Activated CD8-positive, alpha-beta memory T cell treated with anti-CD3 and anti-CD28 coated beads, Interleukin-2, amount 50 U/mL, for 1 hour (primary cell): Measurements from ENCODE around the gene INSYN2A.

Experiments used
- DNase-seq: peaks from one replicate; pipeline ENCODE4 v3.0.0-alpha.2; 2020; ENCODE audit errors: extremely low read depth

Gene INSYN2A

GRCh38 chr10:127154831-127155620 is 41.4 kb downstream of the INSYN2A start:
- no peak for DNase-seq

GRCh38 chr10:127153181-127153580 is 43.2 kb downstream of the INSYN2A start:
- DNase-seq = no peak

- DNase-seq = no peak
Measured at GRCh38 chr10:127151981-127152699, 44.3 kb downstream of the INSYN2A start.

- DNase-seq = no peak
Measured at GRCh38 chr10:127151541-127151940, 44.9 kb downstream of the INSYN2A start.

GRCh38 chr10:127150136-127150535 is 46.3 kb downstream of the INSYN2A start:
- no peak for DNase-seq

- no peak for DNase-seq
Measured at GRCh38 chr10:127149501-127150081, 46.8 kb downstream of the INSYN2A start.

- no peak for DNase-seq
Measured at GRCh38 chr10:127148933-127149220, 47.5 kb downstream of the INSYN2A start.

GRCh38 chr10:127148066-127148932 is 48.1 kb downstream of the INSYN2A start:
- DNase-seq = no peak

- no peak for DNase-seq
Measured at GRCh38 chr10:127146661-127147060, 49.7 kb downstream of the INSYN2A start.
